Activated CD4-positive, alpha-beta T cell treated with anti-CD3 and anti-CD28 coated beads, Interleukin-2, amount 10 ng/mL, durations not matched to agents 7 days and 5 days (primary cell): ENCODE results near the gene KRT3. TPM values are rescaled to one million over a fixed set of nuclear protein-coding genes. Genes with fewer than 3 reads are reported as not detected.
A peak's percentile ranks its signal among the peaks of the same experiment; 100 is the strongest.

ENCODE experiments used
- CTCF ChIA-PET: fragments of 350-600 bp; sonication (Branson Sonifier 250); formaldehyde crosslinking; loops from one replicate; lab custom pipeline; 2021; ENCODE audit warnings: antibody characterized with exemption; lab: Charles Lee
- POLR2A ChIA-PET: fragments of 350-600 bp; sonication (Branson Sonifier 250); formaldehyde crosslinking; loops from one replicate; lab custom pipeline; 2021; ENCODE audit warnings: antibody characterized with exemption; lab: Charles Lee
- DNase-seq: peaks from one replicate; pipeline ENCODE4 v3.0.0-alpha.2; 2020
- H3K27ac Mint-ChIP-seq: one replicate; pipeline ENCODE4 v1.8.0; 2021; ENCODE audit warnings: mild to moderate bottlenecking, moderate library complexity, mixed read lengths
- H3K27me3 Mint-ChIP-seq: one replicate; pipeline ENCODE4 v1.8.0; 2021; ENCODE audit warnings: mixed read lengths
- H3K36me3 Mint-ChIP-seq: one replicate; pipeline ENCODE4 v1.8.0; 2021; ENCODE audit warnings: low read depth, mixed read lengths
- H3K4me1 Mint-ChIP-seq: one replicate; pipeline ENCODE4 v1.8.0; 2021; ENCODE audit warnings: mixed read lengths
- H3K4me3 Mint-ChIP-seq: one replicate; pipeline ENCODE4 v1.8.0; 2021; ENCODE audit warnings: mild to moderate bottlenecking, moderate library complexity, mixed read lengths
- H3K9me3 Mint-ChIP-seq: one replicate; pipeline ENCODE4 v1.8.0; 2021; ENCODE audit warnings: mixed read lengths
- total RNA-seq, 2 experiments: library from RNA; stranded (reverse); gene quantifications; one replicate each; pipeline ENCODE4 v1.2.3, GENCODE V29; 2021

Gene KRT3
- total RNA-seq, 2 experiments from 2014 or later = not detected

GRCh38 chr12:52824741-52825410 is 29.0 kb upstream of the KRT3 start:
- no peak overlapping the region for H3K4me3 Mint-ChIP-seq
- ChIA-PET CTCF (interaction anchor here (1.0 kb wide), 1 partner anchor 19 kb away, joined by 3 read pairs; no protein-coding TSS in a partner anchor), POLR2A (no interaction called here)
- no peak for DNase-seq
- no peaks in the 10 kb centered on the region for H3K36me3 Mint-ChIP-seq
- no peaks in the 10 kb centered on the region for H3K9me3 Mint-ChIP-seq
- H3K27me3 Mint-ChIP-seq = no peaks in the 10 kb centered on the region
- H3K4me1 Mint-ChIP-seq = peaks cover 2% of the 10 kb centered on the region
- H3K27ac Mint-ChIP-seq = no peak overlapping the region

- POLR2A ChIA-PET = no interaction called here
- no peak overlapping the region for H3K27ac Mint-ChIP-seq
- H3K36me3 Mint-ChIP-seq = no peaks in the 10 kb centered on the region
- no peak for DNase-seq
- H3K9me3 Mint-ChIP-seq = no peaks in the 10 kb centered on the region
- peaks cover 2% of the 10 kb centered on the region for H3K4me1 Mint-ChIP-seq
- no peaks in the 10 kb centered on the region for H3K27me3 Mint-ChIP-seq
- CTCF ChIA-PET = interaction anchor here (1.4 kb wide), 1 partner anchor 14 kb away, joined by 3 read pairs; no protein-coding TSS in a partner anchor
- no peak overlapping the region for H3K4me3 Mint-ChIP-seq
Observed at GRCh38 chr12:52823761-52824450, 28.0 kb upstream of the KRT3 start.

GRCh38 chr12:52822771-52823510 is 27.0 kb upstream of the KRT3 start:
- CTCF ChIA-PET = interaction anchor here (1.4 kb wide), 1 partner anchor 15 kb away, joined by 3 read pairs; no protein-coding TSS in a partner anchor
- POLR2A ChIA-PET = no interaction called here
- no peaks in the 10 kb centered on the region for H3K27me3 Mint-ChIP-seq
- H3K36me3 Mint-ChIP-seq = no peaks in the 10 kb centered on the region
- no peak for DNase-seq
- no peak overlapping the region for H3K4me3 Mint-ChIP-seq
- H3K9me3 Mint-ChIP-seq = no peaks in the 10 kb centered on the region
- peaks cover 4% of the 10 kb centered on the region for H3K4me1 Mint-ChIP-seq
- H3K27ac Mint-ChIP-seq = no peak overlapping the region

- no peak overlapping the region for H3K27ac Mint-ChIP-seq
- no peaks in the 10 kb centered on the region for H3K9me3 Mint-ChIP-seq
- no peak overlapping the region for H3K4me3 Mint-ChIP-seq
- CTCF ChIA-PET = no interaction called here
- peaks cover 11% of the 10 kb centered on the region for H3K4me1 Mint-ChIP-seq
- POLR2A ChIA-PET = no interaction called here
- H3K36me3 Mint-ChIP-seq = no peaks in the 10 kb centered on the region
- DNase-seq = no peak
- no peaks in the 10 kb centered on the region for H3K27me3 Mint-ChIP-seq
Observed at GRCh38 chr12:52821826-52822660, 26.1 kb upstream of the KRT3 start.

GRCh38 chr12:52821071-52821730 is 25.3 kb upstream of the KRT3 start:
- CTCF ChIA-PET = interaction anchor here (0.7 kb wide), 1 partner anchor 118 kb away, joined by 3 read pairs; no protein-coding TSS in a partner anchor
- no peak overlapping the region for H3K4me3 Mint-ChIP-seq
- no peaks in the 10 kb centered on the region for H3K27me3 Mint-ChIP-seq

GRCh38 chr12:52820521-52820920 is 24.6 kb upstream of the KRT3 start:
- H3K4me3 Mint-ChIP-seq = no peak overlapping the region
- no peak for DNase-seq
- H3K36me3 Mint-ChIP-seq = no peaks in the 10 kb centered on the region
- H3K4me1 Mint-ChIP-seq = peaks cover 11% of the 10 kb centered on the region
- H3K27ac Mint-ChIP-seq = no peak overlapping the region
- ChIA-PET CTCF (no interaction called here), POLR2A (no interaction called here)
- H3K9me3 Mint-ChIP-seq = no peaks in the 10 kb centered on the region
- no peaks in the 10 kb centered on the region for H3K27me3 Mint-ChIP-seq

More at GRCh38 chr12:52821071-52821730, 25.3 kb upstream of the KRT3 start:
- Mint-ChIP-seq H3K36me3 (no peaks in the 10 kb centered on the region), H3K9me3 (no peaks in the 10 kb centered on the region), H3K27ac (no peak overlapping the region), H3K4me1 (peaks cover 11% of the 10 kb centered on the region)
- POLR2A ChIA-PET = no interaction called here
- no peak for DNase-seq

GRCh38 chr12:52819731-52820510 is 24.0 kb upstream of the KRT3 start:
- H3K9me3 Mint-ChIP-seq = no peaks in the 10 kb centered on the region
- CTCF ChIA-PET = no interaction called here
- H3K27me3 Mint-ChIP-seq = no peaks in the 10 kb centered on the region
- H3K36me3 Mint-ChIP-seq = no peaks in the 10 kb centered on the region
- POLR2A ChIA-PET = no interaction called here
- DNase-seq = no peak
- H3K27ac Mint-ChIP-seq = peak overlapping the region; percentile 42
- no peak overlapping the region for H3K4me3 Mint-ChIP-seq
- peaks cover 11% of the 10 kb centered on the region for H3K4me1 Mint-ChIP-seq

GRCh38 chr12:52818887-52819420 is 23.0 kb upstream of the KRT3 start:
- Mint-ChIP-seq H3K4me3 (no peak overlapping the region), H3K9me3 (no peaks in the 10 kb centered on the region), H3K4me1 (peaks cover 11% of the 10 kb centered on the region), H3K27me3 (no peaks in the 10 kb centered on the region), H3K36me3 (no peaks in the 10 kb centered on the region), H3K27ac (no peak overlapping the region)
- POLR2A ChIA-PET = no interaction called here
- no peak for DNase-seq
- CTCF ChIA-PET = no interaction called here

GRCh38 chr12:52818388-52818787 is 22.5 kb upstream of the KRT3 start:
- H3K9me3 Mint-ChIP-seq = no peaks in the 10 kb centered on the region
- H3K4me3 Mint-ChIP-seq = no peak overlapping the region
- H3K27me3 Mint-ChIP-seq = no peaks in the 10 kb centered on the region
- POLR2A ChIA-PET = interaction anchor here (1.0 kb wide), 1 partner anchor 10 kb away, joined by 3 read pairs; no protein-coding TSS in a partner anchor
- H3K4me1 Mint-ChIP-seq = peaks cover 11% of the 10 kb centered on the region
- H3K36me3 Mint-ChIP-seq = no peaks in the 10 kb centered on the region
- CTCF ChIA-PET = no interaction called here
- no peak for DNase-seq
- H3K27ac Mint-ChIP-seq = no peak overlapping the region

- Mint-ChIP-seq H3K36me3 (no peaks in the 10 kb centered on the region), H3K4me3 (no peak overlapping the region), H3K27me3 (no peaks in the 10 kb centered on the region), H3K4me1 (peaks cover 11% of the 10 kb centered on the region), H3K9me3 (no peaks in the 10 kb centered on the region), H3K27ac (peak overlapping the region; percentile 42)
- no peak for DNase-seq
- CTCF ChIA-PET = interaction anchor here (0.6 to 1.2 kb wide), 3 partner anchors 10 to 878 kb away, joined by 3 to 4 read pairs (median 3); no protein-coding TSS in a partner anchor
- POLR2A ChIA-PET = interaction anchor here (1.0 kb wide), 1 partner anchor 11 kb away, joined by 3 read pairs; no protein-coding TSS in a partner anchor
Observed at GRCh38 chr12:52817699-52818238, 21.9 kb upstream of the KRT3 start.
